GM23248 (cell line): ENCODE results near the gene PSMB3. TPM values are rescaled to one million over a fixed set of nuclear protein-coding genes. Genes with fewer than 3 reads are reported as not detected.

ENCODE experiments used
- DNase-seq: peaks from one replicate; pipeline ENCODE4 v3.0.0-alpha.2; 2015
- H2AFZ ChIP-seq: fragments of 200-600 bp; sonication (generic); 2 replicates; pipeline ENCODE4 v1.6.1; 2016; ENCODE audit warnings: antibody characterized with exemption
- H3F3A ChIP-seq: fragments of 200-600 bp; sonication (generic); 2 replicates; pipeline ENCODE4 v1.6.1; 2016; ENCODE audit warnings: mild to moderate bottlenecking, antibody characterized with exemption, mixed run types; ENCODE audit not compliant: insufficient read depth
- H3K27ac ChIP-seq: fragments of 200-600 bp; sonication (generic); 2 replicates; pipeline ENCODE4 v1.5.1; 2016; ENCODE audit warnings: mild to moderate bottlenecking
- H3K27me3 ChIP-seq: fragments of 200-600 bp; sonication (generic); replicated peaks from 2 replicates; pipeline ENCODE4 v1.6.1; 2016; ENCODE audit warnings: mild to moderate bottlenecking; ENCODE audit not compliant: insufficient read depth
- H3K36me3 ChIP-seq: fragments of 200-600 bp; sonication (generic); 2 replicates; pipeline ENCODE4 v1.6.1; 2016; ENCODE audit warnings: low read depth, mild to moderate bottlenecking
- H3K4me1 ChIP-seq: fragments of 200-600 bp; sonication (generic); 2 replicates; pipeline ENCODE4 v1.6.1; 2016; ENCODE audit warnings: mild to moderate bottlenecking; ENCODE audit not compliant: insufficient read depth
- H3K4me2 ChIP-seq: fragments of 200-600 bp; sonication (generic); one replicate; pipeline ENCODE4 v1.6.1; 2016; ENCODE audit warnings: mild to moderate bottlenecking; ENCODE audit not compliant: unreplicated experiment
- H3K4me3 ChIP-seq: fragments of 200-600 bp; sonication (generic); 2 replicates; pipeline ENCODE4 v1.5.1; 2016; ENCODE audit warnings: mild to moderate bottlenecking
- H3K79me2 ChIP-seq: fragments of 200-600 bp; sonication (generic); 2 replicates; pipeline ENCODE4 v1.6.1; 2016; ENCODE audit warnings: mild to moderate bottlenecking; ENCODE audit not compliant: insufficient read depth
- H3K9ac ChIP-seq: fragments of 200-600 bp; sonication (generic); 2 replicates; pipeline ENCODE4 v1.6.1; 2016; ENCODE audit warnings: mild to moderate bottlenecking
- H3K9me2 ChIP-seq: fragments of 200-600 bp; sonication (generic); 2 replicates; pipeline ENCODE4 v1.6.1; 2016; ENCODE audit warnings: mixed run types, mild to moderate bottlenecking, moderate library complexity; ENCODE audit not compliant: insufficient read depth
- H3K9me3 ChIP-seq: fragments of 200-600 bp; sonication (generic); one replicate; pipeline ENCODE4 v1.6.1; 2017; ENCODE audit warnings: low read depth
- H4K20me1 ChIP-seq: fragments of 200-600 bp; sonication (generic); 2 replicates; pipeline ENCODE4 v1.6.0; 2016; ENCODE audit not compliant: insufficient read depth
- EZH2 ChIP-seq: fragments of 200-600 bp; sonication (generic); IDR thresholded peaks from 2 replicates; pipeline ENCODE4 v1.6.1; 2018; ENCODE audit warnings: antibody characterized with exemption, mild to moderate bottlenecking; ENCODE audit not compliant: insufficient read depth, poor library complexity, severe bottlenecking
- EZH2phosphoT487 ChIP-seq: fragments of 200-600 bp; sonication (generic); IDR thresholded peaks from 2 replicates; pipeline ENCODE4 v1.6.1; 2018; ENCODE audit warnings: antibody characterized with exemption, moderate library complexity, mild to moderate bottlenecking, low read depth; ENCODE audit not compliant: insufficient read depth
- WGBS, 2 experiments: methylation state at CpG; one replicate each; pipeline ENCODE4 v1.1.6; 2015 to 2017; ENCODE audit warnings: low lambda C conversion rate in 2 of 2, low coverage in 1 of 2; ENCODE audit errors: missing lambda C conversion rate in 2 of 2; 5-methylcytosine and 5-hydroxymethylcytosine counted together
- in situ Hi-C: fragments of 300-500 bp; cut with MboI; formaldehyde crosslinking; loops from 2 replicates; pipeline ENCODE4 v1.15.0; 2020
- polyA plus RNA-seq: library from polyadenylated mRNA; unstranded; fragments of >200 nt; fragmentation: Nextera tagmentation; extraction: Ambion mirVana; gene quantifications from 2 replicates; pipeline ENCODE4 v1.2.1, GENCODE V29; 2016
- total RNA-seq: library from RNA; depleted of rRNA; stranded (reverse); fragments of >200 nt; shearing (Covaris generic); gene quantifications from 2 replicates; pipeline ENCODE4 v1.2.3, GENCODE V29; 2014

PSMB3 gene
- total and polyA plus RNA-seq, 2 experiments from 2014 or later = 149 to 310 TPM

DNA sequence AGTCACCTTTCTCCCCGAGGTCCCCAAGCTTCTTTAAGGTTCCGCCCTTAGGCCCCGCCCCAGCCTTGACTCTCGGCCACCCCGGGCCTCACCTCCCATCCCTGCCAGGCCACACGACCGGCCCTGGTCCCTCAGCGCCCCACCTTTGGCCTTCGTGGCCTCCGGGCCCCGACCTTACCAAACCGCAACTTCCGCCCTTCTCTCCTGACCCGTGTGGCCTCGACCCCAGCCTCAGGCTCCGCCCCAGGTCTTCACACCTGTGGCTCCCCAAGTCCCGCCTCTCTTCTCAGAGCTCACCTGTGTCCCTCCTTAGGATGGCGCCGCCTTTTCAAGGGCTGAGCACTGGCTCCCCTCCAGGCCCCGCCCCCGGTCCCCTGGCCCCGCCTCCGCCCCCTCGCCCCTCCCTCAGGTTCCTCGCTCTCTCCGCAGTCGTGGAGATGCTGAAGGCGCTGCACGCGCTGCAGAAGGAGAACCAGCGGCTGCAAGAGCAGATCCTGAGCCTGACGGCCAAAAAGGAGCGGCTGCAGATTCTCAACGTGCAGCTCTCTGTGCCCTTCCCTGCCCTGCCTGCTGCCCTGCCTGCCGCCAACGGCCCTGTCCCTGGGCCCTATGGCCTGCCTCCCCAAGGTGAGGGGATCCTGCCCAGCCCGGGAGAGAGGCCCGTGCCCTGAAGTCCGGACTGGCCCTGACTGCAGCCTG lies 32.4 kb upstream of the PSMB3 start:
- Histone ChIP-seq H3K9ac (no peak overlapping the region), H3K4me2 (no peak overlapping the region), H3K9me3 (no peaks in the 10 kb centered on the region), H4K20me1 (no peaks in the 10 kb centered on the region), H3K79me2 (no peaks in the 10 kb centered on the region), H3K27me3 (no peaks in the 10 kb centered on the region), H3F3A (no peaks in the 10 kb centered on the region), H2AFZ (no peak overlapping the region), H3K4me1 (no peaks in the 10 kb centered on the region), H3K4me3 (no peak overlapping the region), H3K27ac (no peak overlapping the region), H3K9me2 (no peaks in the 10 kb centered on the region), H3K36me3 (no peaks in the 10 kb centered on the region; the same call in 1 of the 2 replicates)
- no peak for TF ChIP-seq EZH2phosphoT487
- TF ChIP-seq EZH2 = no peak
- no peak for DNase-seq
- 81 to 82% methylated on average over 28 to 39 of the region's 39 CpGs for WGBS, 2 experiments
- in situ Hi-C loops = no loop called here

DNA sequence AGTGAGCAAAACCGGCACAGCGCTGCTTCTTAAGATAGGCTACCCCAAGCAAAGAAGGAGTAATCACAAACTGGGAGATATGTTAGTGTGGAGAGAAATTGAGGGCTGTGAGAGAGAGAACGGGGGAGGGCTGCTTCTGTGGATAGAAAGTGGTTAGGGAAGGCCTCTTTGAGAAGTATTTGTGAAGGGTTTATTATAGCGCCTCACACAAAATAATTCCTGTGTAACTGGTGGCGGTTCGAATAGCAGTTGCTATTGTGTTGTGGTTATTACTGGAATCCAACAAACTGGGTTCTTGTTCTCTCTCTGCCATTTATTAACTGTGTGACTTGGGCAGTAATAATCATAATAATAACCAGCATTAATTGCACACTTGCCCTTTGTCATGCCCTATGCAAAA lies 31.6 kb upstream of the PSMB3 start:
- 91% methylated on average over 6 of the region's 6 CpGs for WGBS, 2 experiments
- no peaks in the 10 kb centered on the region for H3K9me2 ChIP-seq
- H3K9me3 ChIP-seq = no peaks in the 10 kb centered on the region
- no peak overlapping the region for H3K4me2 ChIP-seq
- no peaks in the 10 kb centered on the region; the same call in 1 of the 2 replicates for H3K36me3 ChIP-seq
- H4K20me1 ChIP-seq = no peaks in the 10 kb centered on the region
- DNase-seq = no peak
- H3K9ac ChIP-seq = no peak overlapping the region
- no peaks in the 10 kb centered on the region for H3K27me3 ChIP-seq
- no peak overlapping the region for H2AFZ ChIP-seq
- H3K79me2 ChIP-seq = no peaks in the 10 kb centered on the region
- H3F3A ChIP-seq = no peaks in the 10 kb centered on the region
- no peaks in the 10 kb centered on the region for H3K4me1 ChIP-seq
- H3K4me3 ChIP-seq = no peak overlapping the region
- no peak overlapping the region for H3K27ac ChIP-seq
- in situ Hi-C loops = no loop called here
- TF ChIP-seq EZH2phosphoT487 = no peak
- no peak for TF ChIP-seq EZH2

DNA sequence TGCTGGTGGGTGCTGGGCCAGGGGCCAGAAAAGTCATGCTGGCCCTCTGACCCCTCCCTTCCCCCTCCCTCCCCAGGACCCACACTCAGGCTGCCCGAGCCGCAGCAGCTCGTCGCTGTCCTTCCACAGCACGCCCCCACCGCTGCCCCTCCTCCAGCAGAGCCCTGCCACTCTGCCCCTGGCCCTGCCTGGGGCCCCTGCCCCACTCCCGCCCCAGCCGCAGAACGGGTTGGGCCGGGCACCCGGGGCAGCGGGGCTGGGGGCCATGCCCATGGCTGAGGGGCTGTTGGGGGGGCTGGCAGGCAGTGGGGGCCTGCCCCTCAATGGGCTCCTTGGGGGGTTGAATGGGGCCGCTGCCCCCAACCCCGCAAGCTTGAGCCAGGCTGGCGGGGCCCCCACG lies 30.7 kb upstream of the PSMB3 start:
- in situ Hi-C loops = no loop called here
- H2AFZ ChIP-seq = no peak overlapping the region
- WGBS, 2 experiments = 93 to 95% methylated on average over 3 to 16 of the region's 16 CpGs

DNA sequence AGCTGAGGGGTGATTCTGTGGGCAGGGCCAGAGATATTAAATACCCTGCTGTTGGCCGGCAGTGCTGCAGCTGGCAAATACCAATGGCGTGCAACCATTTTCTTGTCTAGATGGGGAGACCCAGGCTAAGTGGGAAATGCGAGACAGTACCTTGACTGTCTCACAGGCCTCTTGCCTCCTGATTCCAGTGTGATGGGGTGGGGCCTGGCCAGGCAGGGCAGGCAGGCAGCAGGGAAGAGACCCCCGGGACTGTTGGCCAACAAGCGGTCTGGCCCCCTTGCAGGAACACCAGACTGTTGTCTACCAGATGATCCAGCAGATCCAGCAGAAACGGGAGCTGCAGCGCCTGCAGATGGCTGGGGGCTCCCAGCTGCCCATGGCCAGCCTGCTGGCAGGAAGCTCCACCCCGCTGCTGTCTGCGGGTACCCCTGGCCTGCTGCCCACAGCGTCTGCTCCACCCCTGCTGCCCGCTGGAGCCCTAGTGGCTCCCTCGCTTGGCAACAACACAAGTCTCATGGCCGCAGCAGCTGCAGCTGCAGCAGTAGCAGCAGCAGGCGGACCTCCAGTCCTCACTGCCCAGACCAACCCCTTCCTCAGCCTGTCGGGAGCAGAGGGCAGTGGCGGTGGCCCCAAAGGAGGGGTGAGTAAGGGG lies 28.1 kb upstream of the PSMB3 start:
- TF ChIP-seq EZH2 (no peak), EZH2phosphoT487 (no peak)
- in situ Hi-C loops = no loop called here
- no peaks in the 10 kb centered on the region for H3K9me2 ChIP-seq
- 0 out of 2 replicates have a peak, but pooled peaks cover 3% of the 10 kb centered on the region for H3K4me1 ChIP-seq
- peaks cover 21% of the 10 kb centered on the region for H3F3A ChIP-seq
- H3K36me3 ChIP-seq = no peaks in the 10 kb centered on the region; the same call in 1 of the 2 replicates
- H3K79me2 ChIP-seq = no peaks in the 10 kb centered on the region
- H3K27ac ChIP-seq = no peak overlapping the region
- no peak overlapping the region for H3K4me3 ChIP-seq
- DNase-seq = no peak
- no peak overlapping the region for H3K4me2 ChIP-seq
- no peak overlapping the region for H3K9ac ChIP-seq
- no peak overlapping the region for H2AFZ ChIP-seq
- H4K20me1 ChIP-seq = no peaks in the 10 kb centered on the region
- no peaks in the 10 kb centered on the region for H3K27me3 ChIP-seq
- no peaks in the 10 kb centered on the region for H3K9me3 ChIP-seq
- 74 to 82% methylated on average over 15 to 16 of the region's 16 CpGs for WGBS, 2 experiments

More for the DNA sequence above, 30.7 kb upstream of the PSMB3 start:
- Histone ChIP-seq H3K27me3 (no peaks in the 10 kb centered on the region), H3K4me2 (no peak overlapping the region), H3K36me3 (no peaks in the 10 kb centered on the region; the same call in 1 of the 2 replicates), H3K9ac (no peak overlapping the region), H3K9me2 (no peaks in the 10 kb centered on the region), H3K4me1 (no peaks in the 10 kb centered on the region), H3F3A (0 out of 2 replicates have a peak, but pooled peaks cover 2% of the 10 kb centered on the region), H3K27ac (no peak overlapping the region), H4K20me1 (no peaks in the 10 kb centered on the region), H3K4me3 (no peak overlapping the region), H3K9me3 (no peaks in the 10 kb centered on the region), H3K79me2 (no peaks in the 10 kb centered on the region)
- no peak for TF ChIP-seq EZH2phosphoT487
- no peak for TF ChIP-seq EZH2
- DNase-seq = no peak
